EL (cell line): ENCODE results near the gene RLN2.
"Not testable (repeated sequence)": the region's sequence is repeated elsewhere in the genome, so short reads cannot be mapped to it uniquely, and the experiment has no call there.

Experiments used
- DNase-seq: peaks from one replicate; pipeline ENCODE4 v3.0.0-alpha.2; 2016

Gene RLN2

GRCh38 chr9:5303840-5304795 lies at the start of gene RLN2:
Gene RLN2 (minus strand): TSS chr9:5304716. CDS start chr9:5304580, 136 bp downstream.
- not testable (repeated sequence) for DNase-seq

- no peak for DNase-seq
Observed at GRCh38 chr9:5354184-5354583, 49.7 kb upstream of the RLN2 start.

- no peak for DNase-seq
Observed at GRCh38 chr9:5352637-5353248, 48.2 kb upstream of the RLN2 start.

GRCh38 chr9:5338992-5339981 lies 34.8 kb upstream of the RLN2 start, which contains the start of gene RLN1:
Gene RLN1 (minus strand): TSS chr9:5339876. CDS start chr9:5339746, 130 bp downstream.
- DNase-seq, result not testable (repeated sequence)

- no peak for DNase-seq
Observed at GRCh38 chr9:5336688-5337087, 32.2 kb upstream of the RLN2 start.

- not testable (repeated sequence) for DNase-seq
Observed at GRCh38 chr9:5331276-5331675, 26.8 kb upstream of the RLN2 start.

GRCh38 chr9:5326893-5327548 lies 22.5 kb upstream of the RLN2 start:
- no peak for DNase-seq

- DNase-seq, result no peak
Observed at GRCh38 chr9:5326187-5326586, 21.7 kb upstream of the RLN2 start.

- not testable (repeated sequence) for DNase-seq
Observed at GRCh38 chr9:5321601-5322000, 17.1 kb upstream of the RLN2 start.

- peak; percentile 18 for DNase-seq
Observed at GRCh38 chr9:5321058-5321457, 16.5 kb upstream of the RLN2 start.

- not testable (repeated sequence) for DNase-seq
Observed at GRCh38 chr9:5316406-5316805, 11.9 kb upstream of the RLN2 start.

- no peak for DNase-seq
Observed at GRCh38 chr9:5315187-5315923, 10.8 kb upstream of the RLN2 start.

GRCh38 chr9:5310851-5311250 lies 6.3 kb upstream of the RLN2 start:
- no peak for DNase-seq

GRCh38 chr9:5305741-5306140 lies 1.2 kb upstream of the RLN2 start:
- DNase-seq, result peak; percentile 70

GRCh38 chr9:5301544-5301943 lies 3.0 kb downstream of the RLN2 start:
- no peak for DNase-seq

- peak; percentile 66 for DNase-seq
Observed at GRCh38 chr9:5292141-5292540, 12.4 kb downstream of the RLN2 start.

- no peak for DNase-seq
Observed at GRCh38 chr9:5288591-5288990, 15.9 kb downstream of the RLN2 start.

- no peak for DNase-seq
Observed at GRCh38 chr9:5286262-5286661, 18.3 kb downstream of the RLN2 start.

GRCh38 chr9:5278486-5278885 lies 26.0 kb downstream of the RLN2 start:
- DNase-seq, result no peak

- no peak for DNase-seq
Observed at GRCh38 chr9:5274770-5275169, 29.7 kb downstream of the RLN2 start.

GRCh38 chr9:5269249-5269715 lies 35.2 kb downstream of the RLN2 start:
- peak; percentile 93 for DNase-seq
